Measurements from ENCODE around the gene CPN2. TPM values are rescaled to one million over a fixed set of nuclear protein-coding genes. Genes with fewer than 3 reads are reported as not detected.

Gene CPN2
- total RNA-seq, 2 experiments from 2014 or later, result not detected

- POLR2A ChIA-PET, result no interaction called here
- TF ChIP-seq EZH2phosphoT487 (IDR thresholded peaks at IDR 0.05; ENCODE audit: borderline replicate concordance, low read depth, low read length), result no peak
- TF ChIP-seq, protein P1, sequence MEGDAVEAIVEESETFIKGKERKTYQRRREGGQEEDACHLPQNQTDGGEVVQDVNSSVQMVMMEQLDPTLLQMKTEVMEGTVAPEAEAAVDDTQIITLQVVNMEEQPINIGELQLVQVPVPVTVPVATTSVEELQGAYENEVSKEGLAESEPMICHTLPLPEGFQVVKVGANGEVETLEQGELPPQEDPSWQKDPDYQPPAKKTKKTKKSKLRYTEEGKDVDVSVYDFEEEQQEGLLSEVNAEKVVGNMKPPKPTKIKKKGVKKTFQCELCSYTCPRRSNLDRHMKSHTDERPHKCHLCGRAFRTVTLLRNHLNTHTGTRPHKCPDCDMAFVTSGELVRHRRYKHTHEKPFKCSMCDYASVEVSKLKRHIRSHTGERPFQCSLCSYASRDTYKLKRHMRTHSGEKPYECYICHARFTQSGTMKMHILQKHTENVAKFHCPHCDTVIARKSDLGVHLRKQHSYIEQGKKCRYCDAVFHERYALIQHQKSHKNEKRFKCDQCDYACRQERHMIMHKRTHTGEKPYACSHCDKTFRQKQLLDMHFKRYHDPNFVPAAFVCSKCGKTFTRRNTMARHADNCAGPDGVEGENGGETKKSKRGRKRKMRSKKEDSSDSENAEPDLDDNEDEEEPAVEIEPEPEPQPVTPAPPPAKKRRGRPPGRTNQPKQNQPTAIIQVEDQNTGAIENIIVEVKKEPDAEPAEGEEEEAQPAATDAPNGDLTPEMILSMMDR (conservative IDR thresholded peaks at IDR 0.05; ENCODE audit: low read length), result no peak
Observed at GRCh38 chr3:194387276-194387675, 36.1 kb upstream of the CPN2 start.

GRCh38 chr3:194386648-194387047 lies 35.5 kb upstream of the CPN2 start:
- no peak overlapping the region for H2AFZ ChIP-seq (ENCODE audit: low read length)
- H3K79me2 ChIP-seq (ENCODE audit: insufficient read depth, low read depth, low read length), result no peaks in the 10 kb centered on the region
- TF ChIP-seq, protein P1 (conservative IDR thresholded peaks at IDR 0.05; ENCODE audit: low read length), result no peak
- TF ChIP-seq EZH2phosphoT487 (IDR thresholded peaks at IDR 0.05; ENCODE audit: borderline replicate concordance, low read depth, low read length), result no peak
- no peak overlapping the region for H3K4me2 ChIP-seq (ENCODE audit: low read length)
- H3K4me3 ChIP-seq (ENCODE audit: low read depth, low read length, poor library complexity, severe bottlenecking), result no peak overlapping the region
- no peak for DNase-seq (ENCODE audit: low spot score)
- H3K4me1 ChIP-seq (ENCODE audit: insufficient read depth, low read length, poor library complexity, severe bottlenecking), result no peaks in the 10 kb centered on the region
- peaks cover 13% of the 10 kb centered on the region for H3K9me3 ChIP-seq (ENCODE audit: low read length)
- intact Hi-C loops (cut with micrococcal nuclease; ENCODE audit: unreplicated experiment), result no loop called here
- no TSS peak for BruUV-seq (replicated peaks)
- no peaks in the 10 kb centered on the region for H4K20me1 ChIP-seq (ENCODE audit: insufficient read depth, low read length)
- no peak overlapping the region for H3K27ac ChIP-seq (ENCODE audit: low read depth, low read length, poor library complexity, severe bottlenecking)
- H3K9me2 ChIP-seq (ENCODE audit: insufficient read depth, low read length), result no peaks in the 10 kb centered on the region
- H3K36me3 ChIP-seq (ENCODE audit: insufficient read depth, low read length), result no peaks in the 10 kb centered on the region
- ChIA-PET POLR2A (no interaction called here), CTCF (ENCODE audit: unreplicated experiment) (no interaction called here)

More at GRCh38 chr3:194387276-194387675, 36.1 kb upstream of the CPN2 start:
- CTCF ChIA-PET (ENCODE audit: unreplicated experiment), result no interaction called here
- no peaks in the 10 kb centered on the region for H3K36me3 ChIP-seq (ENCODE audit: insufficient read depth, low read length)
- no peaks in the 10 kb centered on the region for H3K79me2 ChIP-seq (ENCODE audit: insufficient read depth, low read depth, low read length)
- H4K20me1 ChIP-seq (ENCODE audit: insufficient read depth, low read length), result no peaks in the 10 kb centered on the region
- H3K27ac ChIP-seq (ENCODE audit: low read depth, low read length, poor library complexity, severe bottlenecking), result no peak overlapping the region
- no TSS peak for BruUV-seq (replicated peaks)
- no peak for DNase-seq (ENCODE audit: low spot score)
- no peaks in the 10 kb centered on the region for H3K4me1 ChIP-seq (ENCODE audit: insufficient read depth, low read length, poor library complexity, severe bottlenecking)
- no peak overlapping the region for H2AFZ ChIP-seq (ENCODE audit: low read length)
- no peak overlapping the region for H3K4me2 ChIP-seq (ENCODE audit: low read length)
- no peaks in the 10 kb centered on the region for H3K9me2 ChIP-seq (ENCODE audit: insufficient read depth, low read length)
- intact Hi-C loops (cut with micrococcal nuclease; ENCODE audit: unreplicated experiment), result no loop called here
- H3K4me3 ChIP-seq (ENCODE audit: low read depth, low read length, poor library complexity, severe bottlenecking), result no peak overlapping the region
- peaks cover 13% of the 10 kb centered on the region for H3K9me3 ChIP-seq (ENCODE audit: low read length)

- Histone ChIP-seq H3K9me3 (ENCODE audit: low read length) (peaks cover 7% of the 10 kb centered on the region), H3K27ac (ENCODE audit: low read depth, low read length, poor library complexity, severe bottlenecking) (no peak overlapping the region), H3K4me3 (ENCODE audit: low read depth, low read length, poor library complexity, severe bottlenecking) (no peak overlapping the region), H3K79me2 (ENCODE audit: insufficient read depth, low read depth, low read length) (no peaks in the 10 kb centered on the region), H3K36me3 (ENCODE audit: insufficient read depth, low read length) (no peaks in the 10 kb centered on the region), H4K20me1 (ENCODE audit: insufficient read depth, low read length) (no peaks in the 10 kb centered on the region), H2AFZ (ENCODE audit: low read length) (no peak overlapping the region), H3K9me2 (ENCODE audit: insufficient read depth, low read length) (no peaks in the 10 kb centered on the region), H3K4me1 (ENCODE audit: insufficient read depth, low read length, poor library complexity, severe bottlenecking) (no peaks in the 10 kb centered on the region), H3K4me2 (ENCODE audit: low read length) (no peak overlapping the region)
- no TSS peak for BruUV-seq (replicated peaks)
- CTCF ChIA-PET (ENCODE audit: unreplicated experiment), result no interaction called here
- POLR2A ChIA-PET, result no interaction called here
- TF ChIP-seq, protein P1 (conservative IDR thresholded peaks at IDR 0.05; ENCODE audit: low read length), result no peak
- TF ChIP-seq EZH2phosphoT487 (IDR thresholded peaks at IDR 0.05; ENCODE audit: borderline replicate concordance, low read depth, low read length), result no peak
- DNase-seq (ENCODE audit: low spot score), result no peak
- intact Hi-C loops (cut with micrococcal nuclease; ENCODE audit: unreplicated experiment), result no loop called here
Observed at GRCh38 chr3:194386066-194386465, 34.9 kb upstream of the CPN2 start.

Data from OCI-LY7 (cell line).